CD4-positive, CD25-positive, alpha-beta regulatory T cell (primary cell): ENCODE results near the gene GPR176. TPM values are rescaled to one million over a fixed set of nuclear protein-coding genes. Genes with fewer than 3 reads are reported as not detected.

ENCODE experiments used
- ATAC-seq, 2 donors: fragments of 150-1000 bp; cut with Tn5 transposase; one replicate each; pipeline ENCODE4 v1.10.0; 2021; ENCODE audit warnings: low read depth in 2 of 2, moderate number of reproducible peaks in 2 of 2, moderate library complexity in 1 of 2
- DNase-seq, 3 donors: peaks; one replicate each; pipeline versions ENCODE4 v3.0.0 to v3.0.0-alpha.2; 2012 to 2022; ENCODE audit warnings: mixed read lengths in 1 of 3
- H3K27ac ChIP-seq: one replicate; pipeline ENCODE4 v1.7.0; 2013; ENCODE audit warnings: mild to moderate bottlenecking, low read length; ENCODE audit not compliant: insufficient read depth, poor library complexity, severe bottlenecking
- H3K27me3 ChIP-seq: one replicate; pipeline ENCODE4 v1.7.0; 2013; ENCODE audit warnings: low read length; ENCODE audit not compliant: control insufficient read depth, insufficient read depth
- H3K36me3 ChIP-seq: one replicate; pipeline ENCODE4 v1.7.0; 2013; ENCODE audit warnings: mild to moderate bottlenecking, low read length, moderate library complexity; ENCODE audit not compliant: control insufficient read depth, insufficient read depth
- H3K4me1 ChIP-seq: 2 replicates; pipeline ENCODE4 v1.7.0; 2013; ENCODE audit warnings: mild to moderate bottlenecking, low read length; ENCODE audit not compliant: insufficient read depth, control insufficient read depth, poor library complexity, severe bottlenecking
- H3K4me3 ChIP-seq: one replicate; pipeline ENCODE4 v1.7.0; 2013; ENCODE audit warnings: low read depth, mild to moderate bottlenecking, low read length, moderate library complexity
- H3K9me3 ChIP-seq, 2 experiments: 1 replicate in 1 of 2; 2 replicates in 1 of 2; pipeline ENCODE4 v1.7.0; 2013; ENCODE audit warnings: low read length in 2 of 2, mild to moderate bottlenecking in 1 of 2, moderate library complexity in 1 of 2; ENCODE audit not compliant: control insufficient read depth in 2 of 2
- H3K27ac Mint-ChIP-seq, 3 donors: one replicate each; pipeline ENCODE4 v1.8.0; 2020 to 2022; ENCODE audit warnings: mild to moderate bottlenecking in 3 of 3, mixed read lengths in 3 of 3, moderate library complexity in 2 of 3
- H3K27me3 Mint-ChIP-seq: one replicate; pipeline ENCODE4 v1.8.0; 2022; ENCODE audit warnings: mild to moderate bottlenecking, mixed read lengths
- H3K36me3 Mint-ChIP-seq: one replicate; pipeline ENCODE4 v1.8.0; 2020; ENCODE audit warnings: mixed read lengths
- H3K4me1 Mint-ChIP-seq, 4 donors: one replicate each; pipeline ENCODE4 v1.8.0; 2020 to 2022; ENCODE audit warnings: mixed read lengths in 4 of 4, mild to moderate bottlenecking in 1 of 4
- H3K4me3 Mint-ChIP-seq, 4 donors: one replicate each; pipeline ENCODE4 v1.8.0; 2020 to 2022; ENCODE audit warnings: mild to moderate bottlenecking in 4 of 4, mixed read lengths in 4 of 4, moderate library complexity in 3 of 4
- H3K9me3 Mint-ChIP-seq, 7 donors: one replicate each; pipeline ENCODE4 v1.8.0; 2020 to 2022; ENCODE audit warnings: mixed read lengths in 7 of 7, mild to moderate bottlenecking in 3 of 7, moderate library complexity in 2 of 7
- polyA plus RNA-seq, 4 donors: library from polyadenylated mRNA; unstranded; fragments of 300-500 nt; fragmentation: Illumina TruSeq; gene quantifications; one replicate each; pipeline ENCODE4 v1.2.3, GENCODE V29; 2021
- total RNA-seq: library from RNA; stranded (reverse); gene quantifications from one replicate; pipeline ENCODE4 v1.2.3, GENCODE V29; 2022

The GPR176 gene
- total and polyA plus RNA-seq, 5 donors from 2014 or later = not detected

DNA sequence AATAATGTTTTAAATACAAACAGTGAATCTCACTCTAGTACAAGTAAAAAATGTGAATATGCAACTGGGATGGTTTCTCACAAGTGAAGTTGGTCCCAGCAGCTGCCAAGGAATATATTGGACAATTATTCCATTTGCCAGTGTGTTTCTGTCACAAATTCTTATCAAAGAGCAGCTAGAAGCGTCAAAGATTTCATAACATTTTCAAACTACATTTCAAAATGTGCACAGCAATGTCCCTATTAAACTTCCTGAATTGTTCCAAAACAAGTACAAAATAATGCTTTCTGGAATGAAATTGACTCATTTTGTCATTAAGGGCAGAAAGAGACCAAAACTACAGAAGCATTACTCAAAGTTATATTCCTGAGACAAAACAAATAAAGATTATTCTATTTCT, 38.3 kb downstream of the GPR176 start:
- Histone ChIP-seq H3K27me3 (peaks cover 18% of the 10 kb centered on the region), H3K36me3 (no peaks in the 10 kb centered on the region), H3K27ac (no peak overlapping the region), H3K4me3 (no peak overlapping the region), H3K4me1 (no peaks in the 10 kb centered on the region), H3K9me3 (no peaks in the 10 kb centered on the region)
- no peak overlapping the region for H3K4me3 Mint-ChIP-seq
- no peaks in the 10 kb centered on the region for H3K9me3 Mint-ChIP-seq
- H3K27me3 Mint-ChIP-seq = peaks cover 21% of the 10 kb centered on the region
- H3K4me1 Mint-ChIP-seq = no peaks in the 10 kb centered on the region
- no peak for ATAC-seq
- no peaks in the 10 kb centered on the region for H3K36me3 Mint-ChIP-seq
- no peak for DNase-seq
- no peak overlapping the region for H3K27ac Mint-ChIP-seq

DNA sequence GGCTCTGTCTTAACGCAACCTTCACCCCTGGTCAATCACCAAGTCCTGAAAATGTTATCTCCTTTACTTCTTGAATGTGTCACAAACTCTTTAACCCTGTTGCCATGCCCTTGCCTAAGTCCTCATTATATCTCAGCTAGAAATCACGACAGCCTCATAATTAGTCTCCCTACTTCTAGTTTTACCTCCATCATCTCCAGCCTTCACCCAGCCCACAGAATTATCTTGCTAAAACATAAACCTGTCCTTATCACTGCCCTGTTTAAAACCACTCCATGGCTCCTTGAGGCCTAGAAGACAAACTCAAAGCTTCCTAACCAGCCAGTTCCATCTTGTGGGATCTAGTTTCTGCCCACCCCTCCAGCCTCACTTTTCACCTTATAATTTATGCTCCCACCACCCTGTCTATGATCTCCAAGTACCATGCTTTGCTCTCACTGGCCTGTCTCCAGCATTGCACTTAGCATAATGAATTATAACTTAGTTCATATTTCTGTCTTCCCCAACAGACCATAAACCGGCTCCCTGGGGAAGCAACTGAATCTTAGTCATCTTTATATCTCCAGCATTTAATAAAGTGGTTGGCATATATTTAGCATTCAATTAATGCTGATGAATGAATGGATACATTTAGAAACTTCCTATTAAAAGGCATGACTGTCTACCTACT, 39.2 kb downstream of the GPR176 start:
- H3K36me3 ChIP-seq = no peaks in the 10 kb centered on the region
- Mint-ChIP-seq H3K4me3 (no peak overlapping the region), H3K4me1 (no peaks in the 10 kb centered on the region), H3K36me3 (no peaks in the 10 kb centered on the region), H3K9me3 (no peaks in the 10 kb centered on the region), H3K27ac (no peak overlapping the region), H3K27me3 (peaks cover 15% of the 10 kb centered on the region)
- H3K4me3 ChIP-seq = no peak overlapping the region
- no peaks in the 10 kb centered on the region for H3K4me1 ChIP-seq
- H3K27me3 ChIP-seq = peaks cover 18% of the 10 kb centered on the region
- no peak for ATAC-seq
- H3K9me3 ChIP-seq = no peaks in the 10 kb centered on the region
- no peak for DNase-seq
- H3K27ac ChIP-seq = no peak overlapping the region

DNA sequence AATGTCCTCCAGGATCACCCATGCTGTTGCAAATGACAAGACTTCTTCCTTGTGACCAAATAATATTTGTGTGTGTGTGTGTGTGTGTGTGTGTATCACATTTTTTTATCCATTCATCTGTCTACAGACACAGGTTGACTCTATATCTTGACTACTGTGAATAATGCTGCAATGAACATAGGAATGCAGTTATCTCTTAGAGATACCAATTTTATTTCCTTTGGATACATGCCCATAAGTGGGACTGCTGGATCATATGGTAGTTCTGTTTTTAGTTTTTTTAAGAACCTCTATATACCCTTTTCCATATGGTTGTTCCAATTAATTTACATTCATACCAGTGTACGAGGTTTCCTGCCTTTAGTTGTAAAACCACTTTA, 41.7 kb downstream of the GPR176 start:
- H3K27me3 ChIP-seq = peaks cover 14% of the 10 kb centered on the region
- H3K9me3 ChIP-seq = no peaks in the 10 kb centered on the region
- H3K4me1 ChIP-seq = no peaks in the 10 kb centered on the region
- no peak overlapping the region for H3K27ac Mint-ChIP-seq
- no peaks in the 10 kb centered on the region for H3K9me3 Mint-ChIP-seq
- no peak overlapping the region for H3K4me3 ChIP-seq
- H3K36me3 ChIP-seq = no peaks in the 10 kb centered on the region
- no peak for DNase-seq
- H3K36me3 Mint-ChIP-seq = no peaks in the 10 kb centered on the region
- no peaks in the 10 kb centered on the region for H3K4me1 Mint-ChIP-seq
- H3K27me3 Mint-ChIP-seq = peaks cover 14% of the 10 kb centered on the region
- H3K4me3 Mint-ChIP-seq = no peak overlapping the region
- no peak for ATAC-seq
- H3K27ac ChIP-seq = no peak overlapping the region

DNA sequence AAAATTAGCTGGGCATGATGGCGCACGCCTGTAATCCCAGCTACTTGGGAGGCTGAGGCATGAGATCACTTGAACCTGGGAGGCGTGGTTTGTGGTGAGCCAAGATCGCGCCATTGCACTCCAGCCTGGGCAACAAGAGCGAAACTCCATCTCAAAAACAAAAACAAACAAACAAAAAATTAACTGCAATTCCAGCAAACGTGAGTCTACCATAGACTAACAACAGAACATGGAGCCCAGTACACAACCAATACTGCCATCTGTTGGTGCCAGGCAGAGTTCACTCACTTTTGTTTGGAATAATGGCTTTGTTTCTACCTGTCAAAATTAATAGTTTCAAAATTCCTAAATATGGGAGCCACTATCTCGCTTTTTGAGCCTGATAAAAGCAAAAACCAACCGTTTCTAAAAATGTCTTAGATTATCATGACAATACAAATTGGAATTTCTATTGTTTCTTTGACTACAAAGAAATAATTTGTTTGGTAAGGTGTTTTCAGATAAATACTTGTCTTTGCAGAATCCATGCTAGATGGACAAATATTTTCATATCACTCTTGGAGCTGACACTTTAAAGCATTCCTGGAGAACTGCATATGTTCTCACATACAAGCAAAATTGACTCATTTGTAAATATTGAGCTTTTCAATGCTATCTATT, 45.0 kb downstream of the GPR176 start:
- Mint-ChIP-seq H3K27me3 (peaks cover 20% of the 10 kb centered on the region), H3K4me3 (no peak overlapping the region), H3K9me3 (no peaks in the 10 kb centered on the region), H3K36me3 (no peaks in the 10 kb centered on the region), H3K27ac (no peak overlapping the region), H3K4me1 (no peaks in the 10 kb centered on the region)
- H3K4me3 ChIP-seq = no peak overlapping the region
- H3K4me1 ChIP-seq = no peaks in the 10 kb centered on the region
- H3K27ac ChIP-seq = no peak overlapping the region
- no peaks in the 10 kb centered on the region for H3K27me3 ChIP-seq
- no peaks in the 10 kb centered on the region for H3K9me3 ChIP-seq
- H3K36me3 ChIP-seq = no peaks in the 10 kb centered on the region
- no peak for ATAC-seq
- DNase-seq = peak in 1 of 3 donors; percentile 33

DNA sequence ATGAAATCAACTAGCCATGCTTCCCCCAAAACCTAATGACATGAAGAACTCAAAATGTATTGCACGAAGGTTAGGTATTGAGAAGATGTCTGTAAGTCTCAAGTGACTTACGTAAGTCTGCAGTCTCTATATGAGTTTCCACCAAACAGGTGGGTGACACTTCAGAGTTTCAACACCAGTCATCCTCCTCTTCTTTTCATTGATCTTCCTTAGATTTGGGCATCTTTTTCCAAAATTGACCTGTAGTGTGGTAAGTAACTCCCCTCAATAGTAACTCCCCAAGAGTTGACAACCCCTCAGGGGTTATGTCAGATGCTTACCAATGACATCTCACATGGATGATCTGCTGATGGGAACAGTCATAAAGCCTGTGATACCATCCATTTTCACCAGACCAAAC, 46.1 kb downstream of the GPR176 start:
- no peak for ATAC-seq

DNA sequence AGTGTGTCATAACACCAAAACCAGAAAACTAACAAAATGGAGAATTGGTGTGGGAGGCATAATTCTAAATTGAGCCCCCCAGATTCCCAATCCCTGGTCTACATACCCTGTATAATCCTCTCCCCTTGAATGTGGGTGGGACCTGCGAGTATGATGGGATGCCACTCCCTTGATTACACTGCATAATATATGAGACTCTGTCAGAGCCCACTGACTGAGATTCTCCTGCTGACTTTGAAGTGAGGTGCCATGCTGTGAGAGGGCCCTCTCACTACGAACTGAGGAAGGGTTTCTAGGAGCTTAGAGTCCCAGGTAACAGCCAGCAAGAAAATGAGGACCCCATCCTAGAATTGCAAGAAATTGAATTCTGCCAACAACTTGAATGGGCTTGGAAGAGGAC, 49.5 kb downstream of the GPR176 start:
- H3K27me3 Mint-ChIP-seq = peaks cover 46% of the 10 kb centered on the region
- H3K27me3 ChIP-seq = peaks cover 10% of the 10 kb centered on the region
- H3K9me3 ChIP-seq = no peaks in the 10 kb centered on the region
- no peak overlapping the region for H3K4me3 ChIP-seq
- H3K4me3 Mint-ChIP-seq = no peak overlapping the region
- H3K4me1 Mint-ChIP-seq = no peaks in the 10 kb centered on the region
- no peak overlapping the region for H3K27ac ChIP-seq
- H3K36me3 Mint-ChIP-seq = no peaks in the 10 kb centered on the region
- ATAC-seq (no peak), DNase-seq (no peak)
- no peaks in the 10 kb centered on the region for H3K4me1 ChIP-seq
- no peaks in the 10 kb centered on the region for H3K9me3 Mint-ChIP-seq
- no peak overlapping the region for H3K27ac Mint-ChIP-seq
- no peaks in the 10 kb centered on the region for H3K36me3 ChIP-seq

More for the DNA sequence above, 46.1 kb downstream of the GPR176 start:
- Histone ChIP-seq H3K27ac (no peak overlapping the region), H3K4me3 (no peak overlapping the region), H3K27me3 (no peaks in the 10 kb centered on the region), H3K36me3 (no peaks in the 10 kb centered on the region), H3K4me1 (no peaks in the 10 kb centered on the region), H3K9me3 (no peaks in the 10 kb centered on the region)
- Mint-ChIP-seq H3K4me1 (no peaks in the 10 kb centered on the region), H3K27me3 (peaks cover 25% of the 10 kb centered on the region), H3K36me3 (no peaks in the 10 kb centered on the region), H3K9me3 (no peaks in the 10 kb centered on the region), H3K4me3 (no peak overlapping the region), H3K27ac (no peak overlapping the region)
- no peak for DNase-seq

DNA sequence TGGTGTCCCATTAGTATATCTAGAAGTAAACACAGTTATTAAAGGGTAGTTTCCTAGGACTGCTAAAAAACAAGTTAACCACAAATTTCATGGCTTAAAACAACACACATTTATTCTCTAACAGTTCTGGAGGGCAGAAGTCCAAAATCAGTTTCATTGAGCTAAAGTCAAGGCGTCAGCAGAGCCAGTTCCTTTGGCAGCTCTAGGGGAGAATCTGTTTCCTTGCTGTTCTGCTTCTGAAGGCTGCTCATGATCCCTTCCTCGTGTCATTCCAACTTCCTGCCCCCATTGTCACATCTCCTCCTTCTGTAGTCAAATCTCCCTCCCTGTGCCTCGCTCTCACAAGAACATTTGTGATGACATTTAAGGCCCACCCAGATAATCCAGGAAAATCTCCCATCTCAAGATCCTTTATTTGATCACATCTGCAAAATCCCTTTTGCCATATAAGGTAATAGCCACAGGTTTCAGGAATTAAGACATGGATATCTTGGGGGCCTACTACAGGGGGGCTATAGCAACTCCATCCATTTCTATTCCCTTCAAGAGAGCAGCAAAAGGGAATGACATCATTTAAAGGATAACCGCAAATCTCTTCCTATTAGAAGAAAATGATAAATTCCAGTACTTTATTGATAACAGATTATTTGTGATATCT, 50.1 kb downstream of the GPR176 start:
- no peaks in the 10 kb centered on the region for H3K9me3 Mint-ChIP-seq
- H3K4me3 Mint-ChIP-seq = no peak overlapping the region
- H3K36me3 Mint-ChIP-seq = no peaks in the 10 kb centered on the region

More for the DNA sequence above, 50.1 kb downstream of the GPR176 start:
- no peaks in the 10 kb centered on the region for H3K4me1 ChIP-seq
- ATAC-seq = no peak
- no peaks in the 10 kb centered on the region for H3K36me3 ChIP-seq
- DNase-seq = no peak
- H3K27me3 Mint-ChIP-seq = peaks cover 51% of the 10 kb centered on the region
- H3K4me1 Mint-ChIP-seq = no peaks in the 10 kb centered on the region
- H3K27ac Mint-ChIP-seq = no peak overlapping the region
- H3K4me3 ChIP-seq = no peak overlapping the region
- peaks cover 10% of the 10 kb centered on the region for H3K27me3 ChIP-seq
- H3K9me3 ChIP-seq = no peaks in the 10 kb centered on the region
- H3K27ac ChIP-seq = no peak overlapping the region
